Hepatocyte (in vitro differentiated cells): ENCODE data around the gene TRIM42. TPM values are rescaled to one million over a fixed set of nuclear protein-coding genes. Genes with fewer than 3 reads are reported as not detected.

Experiments
- DNase-seq: peaks from one replicate; pipeline ENCODE4 v3.0.0-alpha.2; 2016; ENCODE audit warnings: low spot score
- H2AFZ ChIP-seq: fragments of 200-600 bp; sonication (generic); 2 replicates; pipeline ENCODE4 v1.6.0; 2016; ENCODE audit warnings: antibody characterized with exemption, mild to moderate bottlenecking
- H3K27ac ChIP-seq: fragments of 200-600 bp; sonication (generic); 2 replicates; pipeline ENCODE4 v1.5.1; 2016; ENCODE audit warnings: mild to moderate bottlenecking
- H3K27me3 ChIP-seq: fragments of 200-600 bp; sonication (generic); 2 replicates; pipeline ENCODE4 v1.6.1; 2016
- H3K36me3 ChIP-seq: fragments of 200-600 bp; sonication (generic); replicated peaks from 2 replicates; pipeline ENCODE4 v1.5.1; 2016; ENCODE audit warnings: low read depth; ENCODE audit not compliant: insufficient read depth
- H3K4me1 ChIP-seq: fragments of 200-600 bp; sonication (generic); 2 replicates; pipeline ENCODE4 v1.5.1; 2016; ENCODE audit warnings: mild to moderate bottlenecking, moderate library complexity; ENCODE audit not compliant: insufficient read depth
- H3K4me2 ChIP-seq: fragments of 200-600 bp; sonication (generic); 2 replicates; pipeline ENCODE4 v1.6.0; 2016
- H3K4me3 ChIP-seq: fragments of 200-600 bp; sonication (generic); 2 replicates; pipeline ENCODE4 v1.5.1; 2016; ENCODE audit warnings: mild to moderate bottlenecking
- H3K79me2 ChIP-seq: fragments of 200-600 bp; sonication (generic); 2 replicates; pipeline ENCODE4 v1.6.0; 2017; ENCODE audit warnings: mild to moderate bottlenecking
- H3K9me2 ChIP-seq: fragments of 200-600 bp; sonication (generic); replicated peaks from 2 replicates; pipeline ENCODE4 v1.6.0; 2017; ENCODE audit warnings: mild to moderate bottlenecking; ENCODE audit not compliant: insufficient read depth
- H3K9me3 ChIP-seq: fragments of 200-600 bp; sonication (generic); 2 replicates; pipeline ENCODE4 v1.5.1; 2016; ENCODE audit warnings: low read depth, mild to moderate bottlenecking
- H4K20me1 ChIP-seq: fragments of 200-600 bp; sonication (generic); 2 replicates; pipeline ENCODE4 v1.6.0; 2016; ENCODE audit warnings: mild to moderate bottlenecking; ENCODE audit not compliant: insufficient read depth, poor library complexity, severe bottlenecking
- CTCF ChIP-seq: fragments of 200-600 bp; sonication (generic); IDR thresholded peaks from 2 replicates; pipeline ENCODE4 v1.5.1; 2016; ENCODE audit warnings: antibody characterized with exemption, mild to moderate bottlenecking; ENCODE audit not compliant: poor library complexity
- EZH2 ChIP-seq: fragments of 200-600 bp; sonication (generic); IDR thresholded peaks from 2 replicates; pipeline ENCODE4 v1.6.1; 2016; ENCODE audit warnings: antibody characterized with exemption, mild to moderate bottlenecking, borderline replicate concordance
- EZH2phosphoT487 ChIP-seq: fragments of 200-600 bp; sonication (generic); IDR thresholded peaks from one replicate; pipeline ENCODE4 v1.6.1; 2018; ENCODE audit warnings: antibody characterized with exemption, mild to moderate bottlenecking, low read depth, moderate library complexity; ENCODE audit not compliant: unreplicated experiment, severe bottlenecking
- WGBS: methylation state at CpG from one replicate; pipeline ENCODE4 v1.1.6; 2016; ENCODE audit warnings: low lambda C conversion rate; ENCODE audit errors: missing lambda C conversion rate; 5-methylcytosine and 5-hydroxymethylcytosine counted together
- polyA plus RNA-seq: library from polyadenylated mRNA; unstranded; fragments of >200 nt; fragmentation: Nextera tagmentation; extraction: Ambion mirVana; gene quantifications from 2 replicates; pipeline ENCODE4 v1.2.1, GENCODE V29; 2016
- total RNA-seq: library from RNA; depleted of rRNA; stranded (reverse); fragments of >200 nt; gene quantifications from 2 replicates; pipeline ENCODE4 v1.2.3, GENCODE V29; 2014

TRIM42 gene
- total and polyA plus RNA-seq, 2 experiments from 2014 or later = not detected

GRCh38 chr3:140726066-140726465, 48.2 kb downstream of the TRIM42 start:
- Histone ChIP-seq H2AFZ (no peak overlapping the region), H3K79me2 (no peaks in the 10 kb centered on the region), H3K4me3 (no peak overlapping the region), H3K36me3 (no peaks in the 10 kb centered on the region), H3K9me2 (no peaks in the 10 kb centered on the region), H3K9me3 (no peaks in the 10 kb centered on the region), H3K27ac (no peak overlapping the region), H3K27me3 (no peaks in the 10 kb centered on the region), H3K4me2 (no peak overlapping the region), H4K20me1 (no peaks in the 10 kb centered on the region), H3K4me1 (peaks cover 14% of the 10 kb centered on the region)
- WGBS = 89% methylated on average over 1 of the region's 1 CpG
- TF ChIP-seq EZH2 (no peak), CTCF (no peak), EZH2phosphoT487 (no peak)
- no peak for DNase-seq

GRCh38 chr3:140727886-140728285, 50.0 kb downstream of the TRIM42 start:
- Histone ChIP-seq H3K4me1 (peaks cover 14% of the 10 kb centered on the region), H3K9me2 (no peaks in the 10 kb centered on the region), H2AFZ (no peak overlapping the region), H3K79me2 (no peaks in the 10 kb centered on the region), H3K27me3 (no peaks in the 10 kb centered on the region), H3K9me3 (no peaks in the 10 kb centered on the region), H3K27ac (peak overlapping the region; percentile 86), H3K4me3 (no peak overlapping the region), H3K36me3 (no peaks in the 10 kb centered on the region), H4K20me1 (no peaks in the 10 kb centered on the region), H3K4me2 (peak overlapping the region; percentile 58)
- 52% methylated on average over 4 of the region's 4 CpGs for WGBS
- TF ChIP-seq CTCF = no peak
- TF ChIP-seq EZH2phosphoT487 = no peak
- TF ChIP-seq EZH2 = no peak
- peak; percentile 35 for DNase-seq

- Histone ChIP-seq H2AFZ (no peak overlapping the region), H3K27ac (no peak overlapping the region), H3K4me1 (peaks cover 12% of the 10 kb centered on the region), H3K9me2 (no peaks in the 10 kb centered on the region), H3K9me3 (no peaks in the 10 kb centered on the region), H3K79me2 (no peaks in the 10 kb centered on the region), H3K4me3 (no peak overlapping the region), H3K27me3 (no peaks in the 10 kb centered on the region), H4K20me1 (no peaks in the 10 kb centered on the region), H3K4me2 (no peak overlapping the region), H3K36me3 (no peaks in the 10 kb centered on the region)
- WGBS = 97% methylated on average over 6 of the region's 6 CpGs
- TF ChIP-seq EZH2 = no peak
- TF ChIP-seq EZH2phosphoT487 = no peak
- TF ChIP-seq CTCF = no peak
- DNase-seq = no peak
Observed at GRCh38 chr3:140731440-140732119, 53.7 kb downstream of the TRIM42 start.

GRCh38 chr3:140733623-140734022, 55.8 kb downstream of the TRIM42 start:
- TF ChIP-seq CTCF = no peak
- no peak for TF ChIP-seq EZH2phosphoT487
- TF ChIP-seq EZH2 = no peak
- no peak overlapping the region for H3K27ac ChIP-seq

More at GRCh38 chr3:140733623-140734022, 55.8 kb downstream of the TRIM42 start:
- Histone ChIP-seq H3K79me2 (no peaks in the 10 kb centered on the region), H3K27me3 (no peaks in the 10 kb centered on the region), H4K20me1 (no peaks in the 10 kb centered on the region), H3K9me2 (no peaks in the 10 kb centered on the region), H2AFZ (no peak overlapping the region), H3K9me3 (no peaks in the 10 kb centered on the region), H3K4me1 (no peaks in the 10 kb centered on the region), H3K4me2 (no peak overlapping the region), H3K4me3 (no peak overlapping the region), H3K36me3 (no peaks in the 10 kb centered on the region)
- no peak for DNase-seq
- WGBS = 78% methylated on average over 3 of the region's 3 CpGs
